H9 (cell line): ENCODE results near the gene SKAP1. TPM values are rescaled to one million over a fixed set of nuclear protein-coding genes. Genes with fewer than 3 reads are reported as not detected.

Experiments used
- DNase-seq: peaks from one replicate; pipeline ENCODE4 v3.0.0-alpha.2; 2017
- H2AFZ ChIP-seq: one replicate; pipeline ENCODE4 v1.6.1; 2013; ENCODE audit warnings: mild to moderate bottlenecking, low read length, control low read depth, moderate library complexity
- H2AK5ac ChIP-seq: 2 replicates; pipeline ENCODE4 v1.6.1; 2013; ENCODE audit warnings: low read length, control low read depth, mixed read lengths; ENCODE audit not compliant: insufficient read length
- H2BK120ac ChIP-seq: one replicate; pipeline ENCODE4 v1.6.1; 2013; ENCODE audit warnings: low read depth, mild to moderate bottlenecking, low read length, control low read depth, inconsistent platforms; ENCODE audit not compliant: poor library complexity, severe bottlenecking
- H2BK12ac ChIP-seq: 2 replicates; pipeline ENCODE4 v1.6.1; 2013; ENCODE audit warnings: low read length, control low read depth, mixed read lengths, low read depth; ENCODE audit not compliant: insufficient read length
- H2BK15ac ChIP-seq: 2 replicates; pipeline ENCODE4 v1.6.1; 2013; ENCODE audit warnings: low read depth, low read length, control low read depth
- H2BK20ac ChIP-seq: one replicate; pipeline ENCODE4 v1.6.1; 2013; ENCODE audit warnings: low read depth, mild to moderate bottlenecking, low read length, control low read depth, inconsistent platforms; ENCODE audit not compliant: poor library complexity, severe bottlenecking
- H2BK5ac ChIP-seq: 2 replicates; pipeline ENCODE4 v1.6.1; 2013; ENCODE audit warnings: low read length, control low read depth, mixed read lengths; ENCODE audit not compliant: insufficient read length
- H3K14ac ChIP-seq: 2 replicates; pipeline ENCODE4 v1.6.1; 2013; ENCODE audit warnings: low read length, control low read depth; ENCODE audit not compliant: insufficient read depth
- H3K18ac ChIP-seq: 2 replicates; pipeline ENCODE4 v1.6.1; 2013; ENCODE audit warnings: low read depth, mild to moderate bottlenecking, mixed read lengths, low read length, control low read depth; ENCODE audit not compliant: insufficient read length
- H3K23ac ChIP-seq: 2 replicates; pipeline ENCODE4 v1.6.1; 2013; ENCODE audit warnings: low read length, control low read depth, mixed read lengths, low read depth; ENCODE audit not compliant: insufficient read length
- H3K23me2 ChIP-seq: 2 replicates; pipeline ENCODE4 v1.6.1; 2013; ENCODE audit warnings: low read depth, mild to moderate bottlenecking, mixed read lengths, low read length, control low read depth; ENCODE audit not compliant: insufficient read length, poor library complexity, severe bottlenecking
- H3K27ac ChIP-seq: 2 replicates; pipeline ENCODE4 v1.5.1; 2013; ENCODE audit warnings: low read length, control low read depth, mixed read lengths, low read depth; ENCODE audit not compliant: insufficient read length
- H3K27me3 ChIP-seq: 2 replicates; pipeline ENCODE4 v1.6.1; 2013; ENCODE audit warnings: low read length, control low read depth, inconsistent platforms; ENCODE audit not compliant: insufficient read depth
- H3K4ac ChIP-seq: 2 replicates; pipeline ENCODE4 v1.6.1; 2013; ENCODE audit warnings: low read depth, mild to moderate bottlenecking, control low read depth, inconsistent platforms, low read length, moderate library complexity
- H3K4me1 ChIP-seq: 2 replicates; pipeline ENCODE4 v1.6.1; 2013; ENCODE audit warnings: low read length, control low read depth, inconsistent platforms; ENCODE audit not compliant: insufficient read depth
- H3K4me2 ChIP-seq: 2 replicates; pipeline ENCODE4 v1.6.1; 2013; ENCODE audit warnings: low read length, control low read depth, mixed read lengths; ENCODE audit not compliant: insufficient read length, insufficient read depth
- H3K56ac ChIP-seq: 2 replicates; pipeline ENCODE4 v1.6.1; 2013; ENCODE audit warnings: low read depth, mild to moderate bottlenecking, mixed read lengths, low read length, control low read depth; ENCODE audit not compliant: insufficient read length
- H3K79me1 ChIP-seq: 2 replicates; pipeline ENCODE4 v1.6.1; 2013; ENCODE audit warnings: low read depth, mild to moderate bottlenecking, moderate library complexity, low read length, control low read depth, inconsistent platforms; ENCODE audit not compliant: insufficient read depth, poor library complexity, severe bottlenecking
- H3K79me2 ChIP-seq: 2 replicates; pipeline ENCODE4 v1.6.1; 2013; ENCODE audit warnings: low read length, control low read depth, inconsistent platforms; ENCODE audit not compliant: insufficient read depth
- H3K9ac ChIP-seq: 2 replicates; pipeline ENCODE4 v1.6.1; 2013; ENCODE audit warnings: low read length, control low read depth, mixed read lengths; ENCODE audit not compliant: insufficient read length; ENCODE audit errors: extremely low read depth
- H3K9me3 ChIP-seq: one replicate; pipeline ENCODE4 v1.6.1; 2013; ENCODE audit warnings: low read depth, low read length, inconsistent platforms; ENCODE audit not compliant: control insufficient read depth
- H3T11ph ChIP-seq: one replicate; pipeline ENCODE4 v1.6.1; 2013; ENCODE audit warnings: mild to moderate bottlenecking, low read length, control low read depth, inconsistent platforms
- H4K20me1 ChIP-seq: one replicate; pipeline ENCODE4 v1.6.1; 2013; ENCODE audit not compliant: control insufficient read depth, insufficient read length, insufficient read depth
- H4K5ac ChIP-seq: 2 replicates; pipeline ENCODE4 v1.6.1; 2013; ENCODE audit warnings: low read depth, mild to moderate bottlenecking, mixed read lengths, low read length, control low read depth; ENCODE audit not compliant: insufficient read length
- H4K8ac ChIP-seq: replicated peaks from 2 replicates; pipeline ENCODE4 v1.6.1; 2013; ENCODE audit warnings: low read length, control low read depth, mixed read lengths, low read depth; ENCODE audit not compliant: insufficient read length
- H4K91ac ChIP-seq: 2 replicates; pipeline ENCODE4 v1.6.1; 2013; ENCODE audit warnings: low read depth, mild to moderate bottlenecking, moderate library complexity, mixed read lengths, low read length, control low read depth; ENCODE audit not compliant: insufficient read length
- H3K27ac Mint-ChIP-seq, 3 experiments: 2 replicates in 2 of 3; 3 replicates in 1 of 3; pipeline ENCODE4 v1.8.0; 2020 to 2021; ENCODE audit warnings: mixed read lengths in 3 of 3, mild to moderate bottlenecking in 1 of 3, moderate library complexity in 1 of 3
- H3K27me3 Mint-ChIP-seq: 2 replicates; pipeline ENCODE4 v1.8.0; 2021; ENCODE audit warnings: low read depth, mild to moderate bottlenecking, moderate library complexity, mixed read lengths
- H3K36me3 Mint-ChIP-seq, 3 experiments: 2 replicates in 2 of 3; 3 replicates in 1 of 3; pipeline ENCODE4 v1.8.0; 2020 to 2021; ENCODE audit warnings: low read depth in 3 of 3, mixed read lengths in 3 of 3; ENCODE audit not compliant: insufficient read depth in 1 of 3
- H3K4me1 Mint-ChIP-seq, 2 experiments: 2 replicates each; pipeline ENCODE4 v1.8.0; 2020; ENCODE audit warnings: mixed read lengths in 2 of 2
- H3K4me3 Mint-ChIP-seq, 2 experiments: 2 replicates in 1 of 2; 3 replicates in 1 of 2; pipeline ENCODE4 v1.8.0; 2020 to 2021; ENCODE audit warnings: mild to moderate bottlenecking in 2 of 2, mixed read lengths in 2 of 2, moderate library complexity in 1 of 2
- H3K9me3 Mint-ChIP-seq, 2 experiments: 2 replicates in 1 of 2; 3 replicates in 1 of 2; pipeline ENCODE4 v1.8.0; 2020; ENCODE audit warnings: mild to moderate bottlenecking in 2 of 2, mixed read lengths in 2 of 2, moderate library complexity in 1 of 2
- CTCF ChIP-seq: fragments of 200-600 bp; sonication (generic); conservative IDR thresholded peaks from 3 replicates; pipeline ENCODE4 v1.8.0; 2021; ENCODE audit warnings: antibody characterized with exemption, mild to moderate bottlenecking
- WGBS: extraction: QIAGEN DNeasy Blood & Tissue Kit; methylation state at CpG from one replicate; pipeline ENCODE4 v1.1.7; 2013; ENCODE audit warnings: missing lambda C conversion rate, low lambda C conversion rate, mixed read lengths; ENCODE audit not compliant: insufficient read length; ENCODE audit errors: extremely low coverage; 5-methylcytosine and 5-hydroxymethylcytosine counted together
- total RNA-seq: library from RNA; stranded (reverse); gene quantifications from 2 replicates; pipeline ENCODE4 v1.2.1, GENCODE V29; 2021

SKAP1 gene
- total RNA-seq, 1 experiment from 2014 or later, result not detected

GRCh38 chr17:48253975-48254374, 176.0 kb downstream of the SKAP1 start:
- H3K79me1 ChIP-seq, result no peaks in the 10 kb centered on the region
- H3K79me2 ChIP-seq, result no peaks in the 10 kb centered on the region
- H3K56ac ChIP-seq, result no peak overlapping the region
- no peak for TF ChIP-seq CTCF
- no peak overlapping the region for H4K91ac ChIP-seq
- H3K9ac ChIP-seq, result no peak overlapping the region
- H3K4me3 Mint-ChIP-seq, result no peak overlapping the region
- no peak overlapping the region for H2BK20ac ChIP-seq
- H3K14ac ChIP-seq, result no peak overlapping the region
- H3K36me3 Mint-ChIP-seq, result no peaks in the 10 kb centered on the region
- no peak overlapping the region for H3K23ac ChIP-seq
- H3K9me3 ChIP-seq, result no peaks in the 10 kb centered on the region
- WGBS, result no CpG with 5 or more reads among the region's 2 CpGs
- no peaks in the 10 kb centered on the region; the same call in 1 of the 2 replicates for H3K27me3 Mint-ChIP-seq
- H2BK5ac ChIP-seq, result no peak overlapping the region
- no peaks in the 10 kb centered on the region for H3K27me3 ChIP-seq
- 0 out of 2 replicates have a peak, but pooled peaks cover 3% of the 10 kb centered on the region for H3K4me1 ChIP-seq
- no peak overlapping the region for H3T11ph ChIP-seq
- H2AFZ ChIP-seq, result no peak overlapping the region
- H4K20me1 ChIP-seq, result no peaks in the 10 kb centered on the region
- H4K8ac ChIP-seq, result no peak overlapping the region
- H2BK15ac ChIP-seq, result no peak overlapping the region
- no peak overlapping the region for H3K4ac ChIP-seq
- DNase-seq, result no peak
- no peak overlapping the region for H2BK12ac ChIP-seq
- peaks cover 12 to 17% of the 10 kb centered on the region in 2 experiments for H3K4me1 Mint-ChIP-seq
- no peak overlapping the region for H3K4me2 ChIP-seq
- H3K27ac ChIP-seq, result no peak overlapping the region
- H2AK5ac ChIP-seq, result no peak overlapping the region
- no peaks in the 10 kb centered on the region for H3K23me2 ChIP-seq
- H3K9me3 Mint-ChIP-seq, result no peaks in the 10 kb centered on the region
- no peak overlapping the region for H3K27ac Mint-ChIP-seq
- H3K18ac ChIP-seq, result no peak overlapping the region
- H4K5ac ChIP-seq, result no peak overlapping the region
- H2BK120ac ChIP-seq, result no peak overlapping the region
